Nucleus accumbens (tissue), 56 donors: ENCODE measurements around the gene UPK2.
"Not testable (repeated sequence)": the region's sequence is repeated elsewhere in the genome, so short reads cannot be mapped to it uniquely, and the experiment has no call there.

Experiments
- DNase-seq, 56 donors: peaks; one replicate each; lab custom pipeline; 2025; lab: John Stamatoyannopoulos, UW

UPK2 gene

DNA sequence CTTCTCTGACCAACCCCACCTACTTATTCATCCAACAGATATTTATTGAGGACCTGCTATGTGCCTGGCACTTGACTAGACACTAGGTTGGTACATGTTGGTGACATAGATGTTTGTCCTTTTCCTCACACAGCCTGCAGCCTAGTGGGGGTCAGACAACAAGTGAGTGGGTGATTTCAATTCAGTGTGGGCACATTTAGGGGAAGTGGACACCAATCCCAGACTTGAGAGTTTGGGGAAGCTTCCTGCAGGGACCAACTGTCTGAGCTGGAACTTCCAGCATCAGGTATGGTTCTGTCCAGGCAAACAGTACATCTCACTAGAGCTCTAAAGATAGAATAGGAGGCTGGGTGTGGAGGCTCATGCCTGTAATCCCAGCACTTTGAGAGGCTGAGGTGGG, 24.5 kb upstream of the UPK2 start:
- no peak for DNase-seq

GRCh38 chr11:118933486-118933885, 22.6 kb upstream of the UPK2 start:
- no peak for DNase-seq

DNA sequence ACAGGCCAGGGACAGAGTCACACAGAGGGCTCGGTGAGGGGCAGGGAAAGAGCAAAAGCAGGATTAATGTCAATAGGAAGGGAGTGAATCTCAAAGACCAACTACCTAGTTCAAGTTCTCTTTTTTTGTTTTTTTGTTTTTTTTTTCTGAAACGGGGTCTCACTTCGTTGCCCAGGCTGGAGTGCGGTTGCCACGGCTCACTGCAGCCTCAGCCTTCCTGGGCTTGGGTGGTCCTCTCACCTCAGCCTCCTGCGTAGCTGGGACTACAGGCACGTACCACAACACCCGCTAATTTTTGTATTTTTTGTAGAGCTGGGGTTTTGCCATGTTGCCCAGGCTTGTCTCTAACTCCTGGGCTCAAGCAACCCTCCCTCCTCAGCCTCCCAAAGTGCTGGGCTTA, 20.7 kb upstream of the UPK2 start:
- DNase-seq, result no peak

- no peak for DNase-seq
Observed at GRCh38 chr11:118938491-118939403, 17.4 kb upstream of the UPK2 start.

DNA sequence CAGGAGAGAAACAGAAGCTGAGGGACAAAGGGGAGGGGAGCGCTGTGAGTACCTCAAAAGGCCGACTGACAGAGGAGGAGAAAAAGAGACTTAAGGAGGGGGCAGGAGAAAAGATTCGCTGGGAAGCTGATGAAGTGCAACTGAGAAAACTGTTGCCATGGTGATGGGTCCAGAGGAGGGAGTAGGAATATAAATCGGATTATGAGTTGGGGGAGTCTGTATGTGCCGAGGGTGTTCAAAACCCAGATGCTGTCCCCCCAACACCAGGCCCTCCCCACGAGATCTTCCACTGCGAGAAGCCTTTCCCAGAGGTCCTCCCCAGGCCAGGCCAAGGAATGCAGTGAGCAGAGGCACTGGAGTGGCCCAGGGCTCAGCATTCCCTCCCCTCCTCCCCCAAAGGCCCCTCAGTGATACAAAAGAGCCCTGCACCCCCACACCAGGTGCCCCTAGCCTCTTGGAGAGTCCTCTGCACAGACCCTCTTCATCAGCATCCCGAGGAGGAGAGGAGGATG, 16.6 kb upstream of the UPK2 start:
- DNase-seq, result peak in 4 of 56 donors; percentile 10 to 54 (median 28)

- DNase-seq, result peak in 7 of 56 donors; percentile 25 to 55 (median 37)
Observed at GRCh38 chr11:118939953-118940598, 16.0 kb upstream of the UPK2 start.

DNA sequence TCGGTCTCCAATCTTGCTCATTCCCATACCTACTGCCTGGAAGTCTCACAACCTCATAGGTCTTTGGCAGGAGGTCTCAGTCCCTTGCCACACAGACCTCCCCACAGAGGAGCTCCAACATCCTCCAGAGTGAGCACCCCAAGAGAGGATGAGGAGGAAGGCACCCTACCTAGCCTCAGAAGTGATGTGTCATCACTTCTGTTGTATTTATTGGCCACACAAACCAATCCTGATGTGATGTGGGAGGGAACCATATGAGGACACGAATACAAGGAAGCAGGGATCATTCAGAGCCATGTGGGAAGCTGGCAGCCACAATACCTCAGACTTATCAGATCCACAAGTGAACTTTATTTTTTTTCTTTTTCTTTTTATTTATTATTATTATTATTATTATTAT, 9.0 kb upstream of the UPK2 start:
- no peak for DNase-seq

- DNase-seq, result no peak
Observed at GRCh38 chr11:118948000-118948399, 8.1 kb upstream of the UPK2 start.

- DNase-seq, result peak in 52 of 56 donors; percentile 3 to 95 (median 72)
Observed at GRCh38 chr11:118953265-118953664, 2.8 kb upstream of the UPK2 start.

GRCh38 chr11:118953976-118954375, 2.1 kb upstream of the UPK2 start:
- DNase-seq, result peak in 1 of 56 donors; percentile 13

- DNase-seq, result no peak
Observed at GRCh38 chr11:118956847-118957469, 860 bp downstream of the UPK2 start.

- DNase-seq, result no peak
Observed at GRCh38 chr11:118957549-118957948, 1.5 kb downstream of the UPK2 start.

DNA sequence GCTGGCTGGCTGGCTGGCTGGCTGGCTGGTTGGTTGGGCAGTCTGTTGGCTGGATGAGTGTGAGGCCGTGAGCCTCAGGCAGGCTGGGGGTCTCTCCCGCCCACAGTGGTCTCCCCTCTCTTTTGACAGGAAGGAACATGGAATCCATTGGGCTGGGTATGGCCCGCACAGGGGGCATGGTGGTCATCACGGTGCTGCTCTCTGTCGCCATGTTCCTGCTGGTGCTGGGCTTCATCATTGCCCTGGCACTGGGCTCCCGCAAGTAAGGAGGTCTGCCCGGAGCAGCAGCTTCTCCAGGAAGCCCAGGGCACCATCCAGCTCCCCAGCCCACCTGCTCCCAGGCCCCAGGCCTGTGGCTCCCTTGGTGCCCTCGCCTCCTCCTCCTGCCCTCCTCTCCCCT, 1.9 kb downstream of the UPK2 start:
- DNase-seq, result no peak

- DNase-seq, result no peak
Observed at GRCh38 chr11:118958577-118958976, 2.5 kb downstream of the UPK2 start.

GRCh38 chr11:118961189-118961588, 5.1 kb downstream of the UPK2 start:
- DNase-seq, result no peak

DNA sequence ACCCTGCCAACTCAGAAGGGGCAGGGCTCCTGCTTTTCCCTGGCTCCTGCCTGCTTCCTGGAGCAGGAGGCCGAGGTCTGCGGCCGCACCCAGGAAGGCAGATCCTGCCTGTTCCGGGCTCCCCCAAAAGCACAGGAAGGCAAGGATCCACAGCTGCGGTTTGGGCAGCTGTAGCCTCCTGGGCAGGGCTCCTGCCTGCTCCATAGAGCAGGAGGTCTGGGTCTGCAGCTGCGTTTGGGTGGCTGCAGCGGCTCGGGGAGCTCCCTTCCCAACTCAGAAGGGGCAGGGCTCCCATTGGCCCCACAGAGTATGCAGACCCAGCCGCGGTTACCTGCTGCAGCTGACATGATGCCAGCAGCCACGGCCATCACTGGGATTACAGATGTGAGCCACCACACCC, 5.5 kb downstream of the UPK2 start:
- DNase-seq, result no peak

DNA sequence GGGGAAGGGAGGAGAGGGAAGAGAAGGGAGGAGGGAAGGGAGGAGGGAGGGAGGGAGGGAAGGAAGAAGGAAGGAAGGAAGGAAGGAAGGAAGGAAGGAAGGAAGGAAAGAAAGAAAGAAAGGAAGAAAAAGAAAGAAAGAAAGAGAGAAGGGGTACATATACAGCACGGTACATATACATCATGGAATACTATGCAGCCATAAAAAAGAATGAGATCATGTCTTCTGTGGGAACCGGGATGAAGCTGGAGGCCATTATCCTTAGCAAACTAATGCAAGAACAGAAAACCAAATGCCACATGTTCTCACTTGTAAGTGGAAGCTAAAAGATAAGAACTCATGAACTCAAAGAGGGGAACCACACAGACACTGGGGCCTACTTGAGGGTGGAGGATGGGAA, 13.4 kb downstream of the UPK2 start:
- DNase-seq, result not testable (repeated sequence)

GRCh38 chr11:118971646-118972045, 15.5 kb downstream of the UPK2 start, which contains the start of gene FOXR1:
Gene FOXR1 (plus strand): TSS chr11:118971761. CDS start chr11:118971932, 171 bp downstream.
- DNase-seq, result no peak

GRCh38 chr11:118973985-118974384, 17.9 kb downstream of the UPK2 start:
- no peak for DNase-seq

DNA sequence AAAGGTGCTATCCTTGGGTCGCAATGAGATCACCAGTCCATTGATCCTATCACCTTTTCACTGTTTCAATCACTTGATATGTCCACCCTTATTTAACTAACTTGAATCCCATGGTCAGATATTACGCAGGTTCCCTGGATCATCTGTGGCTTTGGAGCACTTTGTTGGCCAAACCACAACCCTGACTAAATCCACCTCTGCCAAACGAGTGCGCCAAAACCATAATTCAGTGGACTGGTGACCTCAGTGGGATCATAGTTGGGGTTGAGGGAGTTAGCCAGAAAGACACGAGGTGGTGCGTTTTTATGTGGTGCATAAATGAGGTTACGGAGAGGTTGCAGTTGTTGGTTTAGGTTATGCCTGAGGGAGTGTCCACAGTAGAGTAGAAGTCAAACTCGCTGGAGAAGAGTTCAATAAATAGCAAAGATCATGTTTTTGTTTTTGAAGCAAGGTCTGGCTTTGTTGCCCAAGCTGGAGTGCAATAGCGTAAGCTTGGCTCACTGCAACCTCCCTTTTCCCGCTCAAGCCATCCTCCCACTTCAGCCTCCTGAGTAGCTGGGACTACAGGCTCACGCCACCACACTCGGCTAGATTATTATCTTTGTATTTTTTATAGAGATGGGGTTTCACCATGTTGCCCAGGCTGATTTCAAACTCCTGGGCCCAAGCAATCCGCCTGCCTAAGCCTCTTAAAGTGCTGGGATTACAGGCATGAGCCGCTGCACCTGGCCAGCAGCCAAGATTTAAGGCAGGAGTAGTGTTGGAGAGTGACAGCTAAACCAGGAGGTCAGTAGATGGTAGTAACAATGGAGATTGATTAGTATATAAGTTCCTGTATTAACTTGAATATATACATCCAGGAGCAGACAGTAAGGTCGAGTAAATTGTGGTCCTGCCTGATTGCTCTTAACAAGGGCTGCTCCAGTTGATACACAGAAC, 19.9 kb downstream of the UPK2 start:
- no peak for DNase-seq
